ENCODE results near the gene LRRFIP1. TPM values are rescaled to one million over a fixed set of nuclear protein-coding genes. Genes with fewer than 3 reads are reported as not detected.
A peak's percentile ranks its signal among the peaks of the same experiment; 100 is the strongest.
"Not testable (repeated sequence)": the region's sequence is repeated elsewhere in the genome, so short reads cannot be mapped to it uniquely, and the experiment has no call there.

LRRFIP1 gene
- total RNA-seq, 1 experiment from 2014 or later: 73.3 TPM

GRCh38 chr2:237688081-237688480 is 60.7 kb downstream of the LRRFIP1 start:
- no peak for DNase-seq (ENCODE audit: low spot score)

GRCh38 chr2:237688541-237688940 is 61.2 kb downstream of the LRRFIP1 start:
- not testable (repeated sequence) for DNase-seq (ENCODE audit: low spot score)

GRCh38 chr2:237689336-237690131 is 62.1 kb downstream of the LRRFIP1 start:
- DNase-seq (ENCODE audit: low spot score): no peak

- no peak for DNase-seq (ENCODE audit: low spot score)
These were observed 63.9 kb downstream of the LRRFIP1 start for GRCh38 chr2:237691029-237691907.

GRCh38 chr2:237691908-237692600 is 64.7 kb downstream of the LRRFIP1 start:
- peak; percentile 74 for DNase-seq (ENCODE audit: low spot score)

- DNase-seq (ENCODE audit: low spot score): no peak
These were observed 65.4 kb downstream of the LRRFIP1 start for GRCh38 chr2:237692601-237693290.

- peak; percentile 80 for DNase-seq (ENCODE audit: low spot score)
These were observed 66.1 kb downstream of the LRRFIP1 start for GRCh38 chr2:237693291-237693994.

- DNase-seq (ENCODE audit: low spot score): no peak
These were observed 67.2 kb downstream of the LRRFIP1 start for GRCh38 chr2:237694415-237695194.

GRCh38 chr2:237695201-237695780 is 67.9 kb downstream of the LRRFIP1 start:
- DNase-seq (ENCODE audit: low spot score): peak; percentile 95

GRCh38 chr2:237696461-237696860 is 69.1 kb downstream of the LRRFIP1 start:
- no peak for DNase-seq (ENCODE audit: low spot score)

- no peak for DNase-seq (ENCODE audit: low spot score)
These were observed 70.4 kb downstream of the LRRFIP1 start for GRCh38 chr2:237697586-237698357.

- DNase-seq (ENCODE audit: low spot score): no peak
These were observed 70.9 kb downstream of the LRRFIP1 start for GRCh38 chr2:237698358-237698694.

GRCh38 chr2:237699870-237700511 is 72.6 kb downstream of the LRRFIP1 start:
- DNase-seq (ENCODE audit: low spot score): no peak

- no peak for DNase-seq (ENCODE audit: low spot score)
These were observed 73.2 kb downstream of the LRRFIP1 start for GRCh38 chr2:237700512-237701032.

GRCh38 chr2:237701033-237701858 is 73.9 kb downstream of the LRRFIP1 start:
- no peak for DNase-seq (ENCODE audit: low spot score)

GRCh38 chr2:237701859-237702390 is 74.5 kb downstream of the LRRFIP1 start:
- no peak for DNase-seq (ENCODE audit: low spot score)
